ENCODE measurements around the gene GRID1. TPM values are rescaled to one million over a fixed set of nuclear protein-coding genes. Genes with fewer than 3 reads are reported as not detected.

GRID1 gene
- total RNA-seq, 1 donor from 2014 or later: 0.22 TPM

GRCh38 chr10:85851934-85852333, 514.7 kb downstream of the GRID1 start:
- Mint-ChIP-seq H3K27ac (no peak overlapping the region), H3K9me3 (ENCODE audit: low read depth) (peaks cover 10% of the 10 kb centered on the region), H3K36me3 (ENCODE audit: insufficient read depth) (no peaks in the 10 kb centered on the region), H3K4me3 (ENCODE audit: low read depth) (no peak overlapping the region), H3K27me3 (no peaks in the 10 kb centered on the region), H3K4me1 (ENCODE audit: low read depth) (no peaks in the 10 kb centered on the region)
- DNase-seq (ENCODE audit: low spot score, unreplicated experiment): no peak
- TF ChIP-seq CTCF (IDR thresholded peaks at IDR 0.05; ENCODE audit: unreplicated experiment): no peak

- no peak overlapping the region for H3K4me3 Mint-ChIP-seq (ENCODE audit: low read depth)
Observed at GRCh38 chr10:85851325-85851724, 515.3 kb downstream of the GRID1 start.

GRCh38 chr10:85850736-85851135, 515.9 kb downstream of the GRID1 start:
- Mint-ChIP-seq H3K27ac (no peak overlapping the region), H3K36me3 (ENCODE audit: insufficient read depth) (no peaks in the 10 kb centered on the region), H3K4me3 (ENCODE audit: low read depth) (no peak overlapping the region), H3K9me3 (ENCODE audit: low read depth) (peaks cover 10% of the 10 kb centered on the region), H3K4me1 (ENCODE audit: low read depth) (no peaks in the 10 kb centered on the region), H3K27me3 (no peaks in the 10 kb centered on the region)
- DNase-seq (ENCODE audit: low spot score, unreplicated experiment): no peak
- no peak for TF ChIP-seq CTCF (IDR thresholded peaks at IDR 0.05; ENCODE audit: unreplicated experiment)

More at GRCh38 chr10:85851325-85851724, 515.3 kb downstream of the GRID1 start:
- no peaks in the 10 kb centered on the region for H3K4me1 Mint-ChIP-seq (ENCODE audit: low read depth)
- DNase-seq (ENCODE audit: low spot score, unreplicated experiment): no peak
- no peak for TF ChIP-seq CTCF (IDR thresholded peaks at IDR 0.05; ENCODE audit: unreplicated experiment)
- H3K27me3 Mint-ChIP-seq: no peaks in the 10 kb centered on the region
- no peaks in the 10 kb centered on the region for H3K36me3 Mint-ChIP-seq (ENCODE audit: insufficient read depth)
- no peak overlapping the region for H3K27ac Mint-ChIP-seq
- H3K9me3 Mint-ChIP-seq (ENCODE audit: low read depth): peaks cover 10% of the 10 kb centered on the region

- no peaks in the 10 kb centered on the region for H3K36me3 Mint-ChIP-seq (ENCODE audit: insufficient read depth)
- TF ChIP-seq CTCF (IDR thresholded peaks at IDR 0.05; ENCODE audit: unreplicated experiment): no peak
- no peak overlapping the region for H3K4me3 Mint-ChIP-seq (ENCODE audit: low read depth)
- no peak for DNase-seq (ENCODE audit: low spot score, unreplicated experiment)
- H3K9me3 Mint-ChIP-seq (ENCODE audit: low read depth): peaks cover 10% of the 10 kb centered on the region
- no peaks in the 10 kb centered on the region for H3K27me3 Mint-ChIP-seq
- H3K4me1 Mint-ChIP-seq (ENCODE audit: low read depth): no peaks in the 10 kb centered on the region
- H3K27ac Mint-ChIP-seq: no peak overlapping the region
Observed at GRCh38 chr10:85849315-85849714, 517.3 kb downstream of the GRID1 start.

GRCh38 chr10:85848756-85849155, 517.8 kb downstream of the GRID1 start:
- Mint-ChIP-seq H3K4me1 (ENCODE audit: low read depth) (no peaks in the 10 kb centered on the region), H3K9me3 (ENCODE audit: low read depth) (peaks cover 10% of the 10 kb centered on the region), H3K27me3 (no peaks in the 10 kb centered on the region), H3K36me3 (ENCODE audit: insufficient read depth) (no peaks in the 10 kb centered on the region), H3K27ac (no peak overlapping the region), H3K4me3 (ENCODE audit: low read depth) (no peak overlapping the region)
- no peak for DNase-seq (ENCODE audit: low spot score, unreplicated experiment)
- TF ChIP-seq CTCF (IDR thresholded peaks at IDR 0.05; ENCODE audit: unreplicated experiment): no peak

Data from progenitor cell of endocrine pancreas (in vitro differentiated cells).